C4-2B (cell line): ENCODE data around the gene TDRD5.

Experiments used
- H3K27ac ChIP-seq: fragments of 450-650 bp; 2 replicates; pipeline ENCODE4 v1.5.1; 2017
- ZFX ChIP-seq: fragments of 450-650 bp; IDR thresholded peaks from 2 replicates; pipeline ENCODE4 v1.6.1; 2017
- TF ChIP-seq, protein P1 (sequence below): fragments of 450-650 bp; conservative IDR thresholded peaks from 2 replicates; pipeline ENCODE4 v1.5.1; 2017; ENCODE audit warnings: mild to moderate bottlenecking

TDRD5 gene

GRCh38 chr1:179601093-179601492, 9.5 kb downstream of the TDRD5 start:
- TF ChIP-seq, protein P1, sequence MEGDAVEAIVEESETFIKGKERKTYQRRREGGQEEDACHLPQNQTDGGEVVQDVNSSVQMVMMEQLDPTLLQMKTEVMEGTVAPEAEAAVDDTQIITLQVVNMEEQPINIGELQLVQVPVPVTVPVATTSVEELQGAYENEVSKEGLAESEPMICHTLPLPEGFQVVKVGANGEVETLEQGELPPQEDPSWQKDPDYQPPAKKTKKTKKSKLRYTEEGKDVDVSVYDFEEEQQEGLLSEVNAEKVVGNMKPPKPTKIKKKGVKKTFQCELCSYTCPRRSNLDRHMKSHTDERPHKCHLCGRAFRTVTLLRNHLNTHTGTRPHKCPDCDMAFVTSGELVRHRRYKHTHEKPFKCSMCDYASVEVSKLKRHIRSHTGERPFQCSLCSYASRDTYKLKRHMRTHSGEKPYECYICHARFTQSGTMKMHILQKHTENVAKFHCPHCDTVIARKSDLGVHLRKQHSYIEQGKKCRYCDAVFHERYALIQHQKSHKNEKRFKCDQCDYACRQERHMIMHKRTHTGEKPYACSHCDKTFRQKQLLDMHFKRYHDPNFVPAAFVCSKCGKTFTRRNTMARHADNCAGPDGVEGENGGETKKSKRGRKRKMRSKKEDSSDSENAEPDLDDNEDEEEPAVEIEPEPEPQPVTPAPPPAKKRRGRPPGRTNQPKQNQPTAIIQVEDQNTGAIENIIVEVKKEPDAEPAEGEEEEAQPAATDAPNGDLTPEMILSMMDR = no peak
- no peak for TF ChIP-seq ZFX
- H3K27ac ChIP-seq = no peak overlapping the region

GRCh38 chr1:179612361-179612760, 20.7 kb downstream of the TDRD5 start:
- TF ChIP-seq ZFX = no peak
- TF ChIP-seq, protein P1 = no peak
- no peak overlapping the region for H3K27ac ChIP-seq

DNA sequence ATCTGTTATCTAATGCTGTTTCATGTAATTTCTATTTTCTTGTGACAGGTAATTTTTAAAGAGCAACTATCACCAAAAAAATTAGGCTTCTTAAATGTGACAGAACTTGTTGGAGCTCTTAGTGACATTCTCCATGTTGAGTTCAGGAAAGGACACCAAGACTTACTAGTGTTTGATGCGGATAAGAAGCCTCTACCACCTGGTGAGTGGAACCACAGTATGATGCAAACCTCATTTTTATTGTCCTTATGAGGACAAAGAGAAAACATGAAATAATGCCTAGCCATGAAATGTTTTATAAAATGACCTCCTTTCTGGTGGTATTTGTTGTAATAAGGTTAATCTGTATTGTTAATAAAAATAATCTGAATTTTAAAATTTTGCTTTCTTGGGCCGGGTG, 39.1 kb downstream of the TDRD5 start:
- no peak for TF ChIP-seq ZFX
- TF ChIP-seq, protein P1 = no peak

GRCh38 chr1:179632868-179633267, 41.2 kb downstream of the TDRD5 start:
- TF ChIP-seq, protein P1 = no peak
- no peak for TF ChIP-seq ZFX
- H3K27ac ChIP-seq = no peak overlapping the region

More for the DNA sequence above, 39.1 kb downstream of the TDRD5 start:
- H3K27ac ChIP-seq = no peak overlapping the region

GRCh38 chr1:179637211-179637860, 45.7 kb downstream of the TDRD5 start:
- H3K27ac ChIP-seq = no peak overlapping the region
- TF ChIP-seq, protein P1 = no peak
- no peak for TF ChIP-seq ZFX

- TF ChIP-seq, protein P1 = no peak
- no peak for TF ChIP-seq ZFX
These were observed 69.4 kb downstream of the TDRD5 start for GRCh38 chr1:179661018-179661417.

GRCh38 chr1:179663810-179664209, 72.2 kb downstream of the TDRD5 start:
- H3K27ac ChIP-seq = no peak overlapping the region
- TF ChIP-seq, protein P1 = no peak
- TF ChIP-seq ZFX = no peak

More at GRCh38 chr1:179661018-179661417, 69.4 kb downstream of the TDRD5 start:
- no peak overlapping the region for H3K27ac ChIP-seq
